Measurements from ENCODE around the gene TBC1D22A.

The TBC1D22A gene

GRCh38 chr22:47198801-47199251 is 436.4 kb downstream of the TBC1D22A start:
- TF ChIP-seq CTCF (IDR thresholded peaks at IDR 0.05): no peak

GRCh38 chr22:47199261-47199978 is 437.0 kb downstream of the TBC1D22A start:
- TF ChIP-seq CTCF (IDR thresholded peaks at IDR 0.05): no peak

- no peak for TF ChIP-seq CTCF (IDR thresholded peaks at IDR 0.05)
These were observed 437.5 kb downstream of the TBC1D22A start for GRCh38 chr22:47199979-47200272.

- no peak for TF ChIP-seq CTCF (IDR thresholded peaks at IDR 0.05)
These were observed 438.0 kb downstream of the TBC1D22A start for GRCh38 chr22:47200273-47201051.

GRCh38 chr22:47201186-47201995 is 438.9 kb downstream of the TBC1D22A start:
- no peak for TF ChIP-seq CTCF (IDR thresholded peaks at IDR 0.05)

- TF ChIP-seq CTCF (IDR thresholded peaks at IDR 0.05): no peak
These were observed 439.8 kb downstream of the TBC1D22A start for GRCh38 chr22:47201996-47202818.
